ENCODE results near the gene SLC46A2. TPM values are rescaled to one million over a fixed set of nuclear protein-coding genes. Genes with fewer than 3 reads are reported as not detected.

SLC46A2 gene
- total and polyA plus RNA-seq, 2 donors (not counting 1 experiment from before 2014, with no cell fraction given): not detected

GRCh38 chr9:112900901-112901300 lies 10.2 kb upstream of the SLC46A2 start:
- Histone ChIP-seq H3K36me3 (ENCODE audit: control insufficient read depth, insufficient read depth, low read length) (no peaks in the 10 kb centered on the region), H3K4me3 (replicated peaks in 1 of 4; ENCODE audit: control extremely low read depth in 1 of 4, insufficient read depth in 1 of 4, low read depth in 3 of 4, low read length in 4 of 4) (no peak overlapping the region), H3K9ac (ENCODE audit: insufficient read depth, low read length) (no peak overlapping the region), H3K27ac (ENCODE audit: insufficient read depth, low read length) (no peak overlapping the region), H2AFZ (ENCODE audit: low read length) (no peak overlapping the region), H3K9me3 (ENCODE audit: control insufficient read depth, insufficient read depth, low read depth, low read length) (no peaks in the 10 kb centered on the region), H3K27me3 (ENCODE audit: control insufficient read depth, insufficient read depth, low read length) (no peaks in the 10 kb centered on the region), H3K4me1 (ENCODE audit: control insufficient read depth, extremely low read depth, insufficient read depth, low read length) (no peaks in the 10 kb centered on the region), H3K79me2 (ENCODE audit: control insufficient read depth, insufficient read depth, low read length) (no peaks in the 10 kb centered on the region), H3K4me2 (ENCODE audit: extremely low read depth, insufficient read depth, low read length) (no peak overlapping the region), H4K20me1 (ENCODE audit: control insufficient read depth, extremely low read depth, insufficient read depth, low read length) (no peaks in the 10 kb centered on the region)
- no peak for TF ChIP-seq EZH2 (IDR thresholded peaks at IDR 0.05; ENCODE audit: low read length, missing control alignments)
- TF ChIP-seq CTCF (conservative IDR thresholded peaks at IDR 0.05 in 1 of 2, IDR thresholded peaks at IDR 0.05 in 1 of 2; ENCODE audit: low read depth in 1 of 2, low read length in 2 of 2): no peak
- DNase-seq (ENCODE audit: low read depth in 2 of 2): no peak

- H3K4me3 ChIP-seq (replicated peaks in 1 of 4; ENCODE audit: control extremely low read depth in 1 of 4, insufficient read depth in 1 of 4, low read depth in 3 of 4, low read length in 4 of 4): no peak overlapping the region
These were observed 9.8 kb upstream of the SLC46A2 start for GRCh38 chr9:112900488-112900887.

GRCh38 chr9:112898872-112899311 lies 8.2 kb upstream of the SLC46A2 start:
- H3K4me2 ChIP-seq (ENCODE audit: extremely low read depth, insufficient read depth, low read length): no peak overlapping the region
- no peaks in the 10 kb centered on the region for H3K4me1 ChIP-seq (ENCODE audit: control insufficient read depth, extremely low read depth, insufficient read depth, low read length)
- H3K27me3 ChIP-seq (ENCODE audit: control insufficient read depth, insufficient read depth, low read length): no peaks in the 10 kb centered on the region
- H3K36me3 ChIP-seq (ENCODE audit: control insufficient read depth, insufficient read depth, low read length): no peaks in the 10 kb centered on the region
- H4K20me1 ChIP-seq (ENCODE audit: control insufficient read depth, extremely low read depth, insufficient read depth, low read length): no peaks in the 10 kb centered on the region
- no peaks in the 10 kb centered on the region for H3K79me2 ChIP-seq (ENCODE audit: control insufficient read depth, insufficient read depth, low read length)
- H3K4me3 ChIP-seq (replicated peaks in 1 of 4; ENCODE audit: control extremely low read depth in 1 of 4, insufficient read depth in 1 of 4, low read depth in 3 of 4, low read length in 4 of 4): no peak overlapping the region
- no peak for TF ChIP-seq EZH2 (IDR thresholded peaks at IDR 0.05; ENCODE audit: low read length, missing control alignments)
- TF ChIP-seq CTCF (conservative IDR thresholded peaks at IDR 0.05 in 1 of 2, IDR thresholded peaks at IDR 0.05 in 1 of 2; ENCODE audit: low read depth in 1 of 2, low read length in 2 of 2): no peak
- H3K27ac ChIP-seq (ENCODE audit: insufficient read depth, low read length): no peak overlapping the region
- no peaks in the 10 kb centered on the region for H3K9me3 ChIP-seq (ENCODE audit: control insufficient read depth, insufficient read depth, low read depth, low read length)
- H3K9ac ChIP-seq (ENCODE audit: insufficient read depth, low read length): no peak overlapping the region
- no peak for DNase-seq (ENCODE audit: low read depth in 2 of 2)
- H2AFZ ChIP-seq (ENCODE audit: low read length): no peak overlapping the region

More at GRCh38 chr9:112900488-112900887, 9.8 kb upstream of the SLC46A2 start:
- no peaks in the 10 kb centered on the region for H3K79me2 ChIP-seq (ENCODE audit: control insufficient read depth, insufficient read depth, low read length)
- H3K27me3 ChIP-seq (ENCODE audit: control insufficient read depth, insufficient read depth, low read length): no peaks in the 10 kb centered on the region
- no peaks in the 10 kb centered on the region for H3K9me3 ChIP-seq (ENCODE audit: control insufficient read depth, insufficient read depth, low read depth, low read length)
- no peaks in the 10 kb centered on the region for H4K20me1 ChIP-seq (ENCODE audit: control insufficient read depth, extremely low read depth, insufficient read depth, low read length)
- no peaks in the 10 kb centered on the region for H3K4me1 ChIP-seq (ENCODE audit: control insufficient read depth, extremely low read depth, insufficient read depth, low read length)
- TF ChIP-seq EZH2 (IDR thresholded peaks at IDR 0.05; ENCODE audit: low read length, missing control alignments): no peak
- H3K27ac ChIP-seq (ENCODE audit: insufficient read depth, low read length): no peak overlapping the region
- no peak overlapping the region for H3K4me2 ChIP-seq (ENCODE audit: extremely low read depth, insufficient read depth, low read length)
- no peak for DNase-seq (ENCODE audit: low read depth in 2 of 2)
- H2AFZ ChIP-seq (ENCODE audit: low read length): no peak overlapping the region
- no peak overlapping the region for H3K9ac ChIP-seq (ENCODE audit: insufficient read depth, low read length)
- no peaks in the 10 kb centered on the region for H3K36me3 ChIP-seq (ENCODE audit: control insufficient read depth, insufficient read depth, low read length)
